ENCODE results near the gene HSPA1B.

- no peak for TF ChIP-seq CTCF (IDR thresholded peaks at IDR 0.05)
- no peak for TF ChIP-seq POLR2A (IDR thresholded peaks at IDR 0.05)
- no peak for TF ChIP-seq POLR2AphosphoS5 (IDR thresholded peaks at IDR 0.05)
- TF ChIP-seq EP300 (IDR thresholded peaks at IDR 0.05): no peak
Measured at GRCh38 chr6:31875877-31876276, 48.3 kb downstream of the HSPA1B start.
